Measurements from ENCODE around the gene AKAP13. TPM values are rescaled to one million over a fixed set of nuclear protein-coding genes. Genes with fewer than 3 reads are reported as not detected.
"Not testable (repeated sequence)": the region's sequence is repeated elsewhere in the genome, so short reads cannot be mapped to it uniquely, and the experiment has no call there.

AKAP13 gene
- total RNA-seq, 1 donor from 2014 or later: 149 TPM

DNA sequence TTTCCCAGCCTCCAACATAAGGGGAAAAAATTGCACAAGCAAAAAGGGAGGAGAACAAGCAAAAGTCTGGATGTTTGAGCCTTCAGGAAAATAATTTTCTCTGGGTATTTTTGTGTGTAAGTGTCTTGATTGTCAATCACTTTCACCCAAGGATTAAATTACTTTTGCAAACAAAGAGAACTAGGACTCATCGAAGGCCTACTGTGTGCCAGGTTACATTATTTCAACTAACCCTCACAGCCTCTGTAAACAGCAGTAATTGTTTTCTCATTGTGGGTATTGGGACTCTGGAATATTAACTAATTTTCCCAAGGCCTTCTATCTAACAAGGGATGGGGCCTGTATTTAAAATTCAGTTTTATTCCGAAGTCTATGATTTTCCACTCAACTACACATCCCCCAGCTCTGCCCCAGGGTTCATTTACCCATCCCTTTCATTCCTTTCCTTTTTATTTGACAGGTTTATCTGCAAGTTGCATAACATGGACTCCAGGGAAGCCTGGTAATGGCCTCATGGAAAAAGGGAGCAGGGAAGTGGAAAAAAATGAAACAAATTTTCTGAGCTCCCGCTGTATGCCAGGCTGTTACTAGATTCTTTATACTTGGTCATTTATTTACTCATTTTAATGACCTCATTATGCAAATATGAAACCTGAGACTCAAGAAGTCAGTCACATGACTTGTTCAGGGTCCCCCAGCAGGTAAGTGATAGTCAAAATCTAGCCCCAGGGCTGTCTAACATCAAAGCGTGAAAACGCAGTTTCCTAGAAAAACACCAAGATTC lies 32.9 kb upstream of the AKAP13 start:
- intact Hi-C loops (cut with micrococcal nuclease): not testable (repeated sequence)

DNA sequence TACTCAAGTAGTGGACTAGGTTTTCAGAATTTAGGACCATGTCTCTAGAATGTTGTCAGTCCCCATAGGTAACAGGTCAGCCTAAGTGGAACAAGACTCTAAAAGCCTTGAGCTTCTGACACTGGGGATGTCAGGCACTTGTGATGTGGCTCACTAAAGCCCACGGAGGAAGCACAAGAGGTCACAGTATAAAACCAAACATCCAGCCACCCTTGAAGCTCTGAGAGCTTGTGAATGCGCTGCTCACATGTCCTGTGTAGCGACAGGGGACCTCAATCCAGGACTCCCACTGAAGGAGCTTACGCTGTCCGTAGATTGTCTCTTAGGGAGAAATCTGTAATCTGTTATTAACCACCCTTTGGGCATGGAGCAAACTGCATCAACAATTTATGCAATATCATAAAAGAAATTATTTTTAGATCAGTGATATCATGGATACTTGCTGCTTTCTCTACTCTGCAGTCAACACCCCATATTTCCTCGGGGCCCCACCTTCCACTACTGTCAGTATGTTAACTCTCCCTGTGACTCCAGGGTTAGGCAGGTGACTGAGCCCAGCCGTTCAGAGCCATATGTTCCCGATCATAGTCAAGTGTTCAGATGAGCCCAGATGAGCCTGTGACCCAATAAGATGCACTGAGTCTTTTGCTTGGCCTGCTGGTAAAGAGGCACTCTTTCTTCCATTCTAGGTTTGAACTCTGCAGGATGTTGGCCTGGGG lies 32.2 kb upstream of the AKAP13 start:
- intact Hi-C loops (cut with micrococcal nuclease): not testable (repeated sequence)

DNA sequence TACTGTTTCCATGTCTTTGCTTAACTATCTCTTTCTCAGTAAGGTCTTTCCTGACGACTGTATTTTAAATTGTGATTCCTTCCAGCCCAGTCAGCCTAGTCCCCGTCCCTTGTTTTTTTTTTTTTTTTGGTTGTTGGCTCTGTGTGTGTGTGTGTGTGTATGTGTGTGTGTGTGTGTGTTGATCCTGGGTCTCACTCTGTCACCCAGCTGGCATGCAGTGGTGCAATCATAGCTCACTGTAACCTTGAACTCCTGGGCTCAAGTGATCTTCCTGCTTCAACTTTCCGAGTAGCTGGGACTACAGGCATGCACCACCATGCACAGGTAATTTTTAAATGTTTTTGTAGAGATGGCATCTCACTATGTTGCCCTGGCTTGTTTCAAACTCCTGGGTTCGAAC lies 31.3 kb upstream of the AKAP13 start:
- intact Hi-C loops (cut with micrococcal nuclease): not testable (repeated sequence)

DNA sequence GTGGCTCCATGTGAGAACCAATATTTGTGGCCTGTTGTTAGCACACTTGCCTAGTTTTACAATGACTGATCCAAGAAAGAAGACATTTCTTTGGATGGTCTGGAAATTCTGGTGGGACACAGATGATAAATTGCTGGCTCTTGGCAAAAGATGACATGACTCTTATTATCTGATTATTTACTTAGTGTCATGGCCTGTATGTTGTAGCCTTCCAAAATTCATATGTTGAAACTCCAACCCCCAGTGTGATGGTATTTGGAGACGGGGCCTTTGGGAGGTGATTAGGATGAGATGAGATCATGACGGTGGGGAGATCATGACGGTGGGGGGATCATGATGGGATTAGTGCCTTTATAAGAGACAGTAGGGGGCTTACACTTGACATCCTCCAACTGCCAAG lies 30.0 kb upstream of the AKAP13 start:
- intact Hi-C loops (cut with micrococcal nuclease): no loop called here

DNA sequence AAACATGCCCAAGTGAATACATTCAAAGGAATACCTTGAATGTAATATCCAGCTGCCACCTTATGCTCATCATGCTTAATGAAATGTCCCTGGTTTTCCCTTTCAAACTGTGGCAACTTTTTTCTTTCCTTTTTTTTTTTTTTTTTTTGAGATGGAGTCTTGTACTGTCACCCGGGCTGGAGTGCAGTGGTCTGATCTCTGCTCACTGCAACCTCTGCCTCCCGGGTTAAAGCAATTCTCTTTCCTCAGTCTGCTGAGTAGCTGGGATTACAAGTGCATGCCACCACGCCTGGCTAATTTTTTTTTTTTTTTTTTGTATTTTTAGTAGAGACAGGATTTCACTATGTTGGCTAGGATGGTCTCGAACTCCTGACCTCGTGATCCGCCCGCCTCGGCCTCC lies 28.9 kb upstream of the AKAP13 start:
- intact Hi-C loops (cut with micrococcal nuclease): not testable (repeated sequence)

DNA sequence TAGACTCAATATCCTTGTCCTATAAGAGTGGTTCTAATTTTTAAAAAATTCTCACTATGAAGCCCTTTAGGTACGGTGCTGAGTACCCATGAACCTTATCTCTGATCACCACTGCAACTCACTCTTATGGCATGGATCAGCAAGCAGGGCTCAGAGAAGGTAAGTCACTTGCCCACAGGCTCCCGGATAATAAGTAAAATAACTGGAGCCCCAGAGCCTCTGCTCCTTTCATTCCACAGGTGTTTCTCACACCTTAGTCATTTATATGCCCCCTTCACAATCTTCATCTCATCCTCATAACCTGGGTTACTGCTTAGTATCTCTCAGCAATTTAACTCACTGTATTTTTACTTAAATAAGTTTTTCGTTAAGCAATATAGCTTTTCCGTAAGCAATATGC lies 28.4 kb upstream of the AKAP13 start:
- intact Hi-C loops (cut with micrococcal nuclease): no loop called here

DNA sequence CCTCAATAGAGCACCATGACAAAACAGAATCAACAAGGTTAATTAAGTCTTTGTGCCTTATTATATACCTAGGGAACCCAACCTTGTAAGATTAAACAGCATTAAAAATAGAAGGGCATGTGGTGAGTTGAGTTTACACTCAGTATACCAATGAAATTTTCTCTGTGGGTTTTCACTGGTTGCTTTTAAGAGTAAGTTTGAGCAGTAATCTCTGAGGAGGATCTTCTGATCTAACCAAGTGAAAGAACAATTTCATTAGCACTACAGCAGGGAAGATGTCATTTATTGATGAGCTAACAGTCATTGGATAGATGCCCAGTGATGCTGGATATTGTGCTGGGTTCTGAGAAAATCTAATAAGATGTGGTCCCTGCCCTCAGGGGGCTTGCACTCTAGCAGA lies 26.9 kb upstream of the AKAP13 start:
- intact Hi-C loops (cut with micrococcal nuclease): no loop called here

DNA sequence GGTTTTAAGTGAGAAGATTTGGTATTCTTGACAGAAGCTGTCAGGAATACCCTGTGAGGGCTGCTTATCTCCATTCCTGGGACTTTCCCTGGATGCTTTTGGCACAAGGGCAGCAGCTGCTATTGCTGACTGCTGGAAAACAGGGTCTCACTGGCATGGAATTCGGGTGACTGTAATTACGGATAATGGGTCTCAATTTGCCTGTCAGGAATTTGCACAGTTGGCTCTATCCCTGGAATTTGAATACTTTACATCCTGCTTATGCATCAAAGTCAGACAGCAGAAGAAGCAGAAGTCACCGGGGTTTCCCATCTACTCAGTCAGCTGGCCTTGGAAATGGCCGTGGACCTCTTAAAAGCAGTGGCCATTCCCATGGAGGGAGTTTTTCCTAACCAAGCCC lies 25.9 kb upstream of the AKAP13 start:
- intact Hi-C loops (cut with micrococcal nuclease): no loop called here

DNA sequence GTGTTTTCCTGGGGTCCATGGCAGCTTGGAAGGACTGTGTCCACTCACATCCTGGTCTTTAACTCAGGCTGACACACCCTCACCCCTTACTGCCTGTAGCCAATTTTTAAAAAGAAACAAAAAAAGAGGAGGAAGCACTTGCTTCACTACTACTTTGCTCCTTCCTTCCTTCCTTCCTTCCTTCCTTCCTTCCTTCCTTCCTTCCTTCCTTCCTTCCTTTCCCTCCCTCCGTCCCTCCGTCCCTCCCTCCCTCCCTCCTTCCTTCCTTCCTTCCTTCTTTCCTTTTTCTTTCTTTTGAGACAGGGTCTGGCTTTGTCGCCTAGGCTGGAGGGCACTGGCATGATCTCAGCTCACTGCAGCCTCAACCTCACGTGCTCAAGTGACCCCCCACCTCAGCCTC lies 25.5 kb upstream of the AKAP13 start:
- intact Hi-C loops (cut with micrococcal nuclease): no loop called here

DNA sequence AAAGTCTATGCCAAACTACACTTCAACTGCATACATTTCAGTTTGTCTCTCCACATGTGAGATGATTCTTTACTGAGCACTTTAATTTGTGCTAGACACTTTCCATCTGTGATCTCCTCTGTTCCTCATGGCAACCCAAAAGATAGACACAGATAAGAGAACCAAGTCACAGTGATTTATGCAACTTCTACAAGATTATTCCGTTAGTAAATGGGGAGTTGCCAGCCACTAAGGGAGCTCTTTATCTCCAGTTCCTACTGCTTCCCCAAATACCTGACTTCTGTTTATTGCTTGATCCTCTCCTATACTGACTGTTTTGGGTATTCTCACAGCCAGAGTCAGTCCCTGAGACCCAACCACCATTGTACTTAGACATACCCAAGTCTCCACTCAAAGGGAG lies 24.1 kb upstream of the AKAP13 start:
- intact Hi-C loops (cut with micrococcal nuclease): no loop called here

DNA sequence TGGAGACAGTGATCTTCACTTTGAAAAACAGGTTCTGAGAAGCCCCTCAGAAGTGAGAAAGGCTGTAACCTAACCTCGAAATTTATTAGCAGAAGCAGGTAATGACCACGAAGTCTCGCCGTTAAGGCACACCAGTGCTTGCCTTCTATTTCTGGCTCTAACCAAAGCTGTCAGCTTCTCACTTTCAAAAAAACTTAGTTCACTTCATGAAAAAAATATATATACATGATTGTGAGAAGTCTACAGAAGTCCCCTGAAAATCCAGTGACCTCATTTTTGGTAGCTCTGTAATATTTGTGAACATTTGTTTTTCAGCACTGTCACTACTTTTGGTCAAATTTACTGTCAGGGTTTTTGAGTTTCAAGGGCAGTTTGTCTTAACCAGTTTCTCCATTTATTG lies 19.1 kb upstream of the AKAP13 start:
- intact Hi-C loops (cut with micrococcal nuclease): no loop called here

DNA sequence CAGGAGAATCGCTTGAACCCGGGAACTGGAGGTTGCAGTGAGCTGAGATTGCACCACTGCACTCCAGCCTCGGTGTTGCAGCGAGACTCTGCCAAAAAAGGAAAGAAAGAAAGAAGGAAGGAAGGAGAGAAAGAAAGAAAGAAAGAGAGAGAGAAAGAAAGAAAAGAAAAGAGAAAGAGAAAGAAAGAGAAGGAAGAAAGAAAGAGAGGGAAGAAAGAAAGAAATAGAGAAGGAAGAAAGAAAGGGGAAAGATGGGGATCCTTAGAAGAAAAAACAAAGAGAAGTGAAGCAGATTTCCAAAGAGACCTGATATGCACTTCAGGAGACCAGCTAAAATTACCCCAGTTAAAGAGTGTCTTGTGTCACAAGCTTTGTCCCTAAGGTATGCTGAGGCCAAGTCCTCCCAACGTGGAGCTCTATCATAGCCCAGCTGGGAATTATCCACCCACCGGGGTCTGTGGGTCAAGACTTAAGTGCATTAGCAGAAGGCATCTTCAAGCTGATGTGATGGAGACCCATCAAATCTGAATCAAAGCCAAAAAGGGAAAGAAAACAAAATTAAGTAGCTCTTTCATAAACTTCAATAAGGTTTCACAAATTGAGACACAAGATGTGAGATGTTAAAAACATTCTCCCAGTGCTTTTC lies 17.8 kb upstream of the AKAP13 start:
- intact Hi-C loops (cut with micrococcal nuclease): no loop called here

DNA sequence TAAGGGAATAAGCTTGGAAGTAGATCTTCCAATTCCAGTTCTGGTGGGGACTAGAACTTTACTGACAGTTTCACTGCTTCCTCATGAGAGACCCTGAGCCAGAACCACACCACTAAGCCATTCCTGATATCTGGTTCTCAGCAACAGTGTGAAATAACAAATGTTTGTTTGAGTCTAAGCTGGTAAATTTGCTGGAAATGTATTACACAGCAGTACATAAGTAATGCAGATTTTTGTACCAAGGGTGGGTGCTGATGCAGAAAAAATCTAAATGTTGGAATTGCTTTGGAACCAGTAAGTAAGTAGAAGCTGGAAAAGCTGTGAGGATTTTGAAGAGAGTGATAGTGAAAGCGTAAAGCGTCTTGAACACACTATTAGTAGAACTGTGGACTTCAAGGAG lies 14.4 kb upstream of the AKAP13 start:
- intact Hi-C loops (cut with micrococcal nuclease): no loop called here

DNA sequence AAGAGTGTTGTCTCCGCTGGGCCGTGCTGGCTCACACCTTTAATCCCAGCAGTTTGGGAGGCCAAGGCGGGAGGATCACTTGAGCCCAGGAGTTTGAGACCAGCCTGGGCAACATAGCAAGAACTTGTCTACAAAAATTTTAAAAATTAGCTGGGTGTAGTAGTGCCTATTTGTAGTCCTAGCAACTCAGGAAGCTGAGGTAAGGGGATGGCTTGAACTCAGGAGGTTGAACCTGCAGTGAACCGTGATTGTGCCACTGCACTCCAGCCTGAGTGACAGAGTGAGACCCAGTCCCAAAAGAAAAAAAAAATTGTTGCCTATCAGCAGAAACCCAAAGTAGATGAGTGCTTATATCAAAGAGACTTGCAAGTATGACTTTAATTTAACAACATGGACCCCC lies 12.7 kb upstream of the AKAP13 start:
- intact Hi-C loops (cut with micrococcal nuclease): no loop called here

DNA sequence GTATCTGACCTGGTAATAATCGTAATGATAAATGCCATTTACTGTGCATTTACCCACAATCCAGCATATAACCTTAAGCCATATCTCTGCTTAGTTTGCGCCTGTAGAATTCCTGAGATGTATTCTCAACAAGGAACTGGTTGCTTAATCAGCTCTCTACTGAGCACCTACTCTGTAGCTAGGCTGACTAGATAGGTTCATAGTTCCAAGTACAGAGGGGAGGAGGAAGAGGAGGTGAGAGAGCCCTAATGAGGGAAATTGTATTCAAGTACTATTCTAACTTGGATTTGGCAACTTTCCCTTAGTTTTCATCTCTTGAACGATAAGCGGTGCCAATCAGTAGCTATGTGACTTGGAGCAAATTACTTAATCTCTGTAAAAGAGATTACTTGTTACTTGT lies 5.6 kb upstream of the AKAP13 start:
- intact Hi-C loops (cut with micrococcal nuclease): no loop called here

DNA sequence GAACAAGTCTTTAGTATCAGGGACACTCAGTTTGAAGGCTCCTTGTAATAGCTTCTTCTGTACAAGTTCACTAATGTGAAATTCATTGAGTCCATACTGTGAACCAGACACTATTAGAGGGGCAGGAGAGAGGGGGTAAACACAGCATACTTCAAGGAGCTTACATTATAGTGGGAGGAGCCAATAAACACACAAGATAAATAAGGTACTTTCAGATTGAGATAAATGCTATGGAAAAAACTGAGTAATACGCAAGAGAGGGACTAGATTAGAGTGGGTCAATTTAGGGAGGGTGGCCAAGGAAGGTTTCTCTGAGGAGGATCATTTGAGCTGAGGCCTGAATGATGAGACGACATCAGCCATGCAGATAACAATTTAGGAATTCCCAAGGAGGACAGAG lies 3.1 kb upstream of the AKAP13 start:
- intact Hi-C loops (cut with micrococcal nuclease): no loop called here

DNA sequence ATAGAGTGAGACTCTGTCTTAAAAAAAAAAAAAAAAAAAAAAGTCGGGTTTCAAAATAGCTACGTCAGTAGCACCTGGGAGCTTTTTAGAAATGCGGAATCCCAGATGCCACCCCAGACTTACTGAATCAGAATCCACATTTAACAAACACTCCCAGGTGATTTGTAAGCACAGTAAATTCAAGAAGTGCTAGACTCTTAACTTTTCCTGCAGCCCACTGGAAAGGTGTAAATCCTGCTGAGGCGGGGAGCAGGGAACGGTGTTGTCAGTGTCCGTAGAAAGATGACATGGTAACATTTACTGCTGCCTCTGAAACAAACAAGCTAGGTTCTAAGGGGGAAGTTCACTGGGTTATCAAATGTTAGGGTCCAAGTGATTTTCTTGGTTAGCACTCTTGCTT lies 2.4 kb upstream of the AKAP13 start:
- intact Hi-C loops (cut with micrococcal nuclease): no loop called here

DNA sequence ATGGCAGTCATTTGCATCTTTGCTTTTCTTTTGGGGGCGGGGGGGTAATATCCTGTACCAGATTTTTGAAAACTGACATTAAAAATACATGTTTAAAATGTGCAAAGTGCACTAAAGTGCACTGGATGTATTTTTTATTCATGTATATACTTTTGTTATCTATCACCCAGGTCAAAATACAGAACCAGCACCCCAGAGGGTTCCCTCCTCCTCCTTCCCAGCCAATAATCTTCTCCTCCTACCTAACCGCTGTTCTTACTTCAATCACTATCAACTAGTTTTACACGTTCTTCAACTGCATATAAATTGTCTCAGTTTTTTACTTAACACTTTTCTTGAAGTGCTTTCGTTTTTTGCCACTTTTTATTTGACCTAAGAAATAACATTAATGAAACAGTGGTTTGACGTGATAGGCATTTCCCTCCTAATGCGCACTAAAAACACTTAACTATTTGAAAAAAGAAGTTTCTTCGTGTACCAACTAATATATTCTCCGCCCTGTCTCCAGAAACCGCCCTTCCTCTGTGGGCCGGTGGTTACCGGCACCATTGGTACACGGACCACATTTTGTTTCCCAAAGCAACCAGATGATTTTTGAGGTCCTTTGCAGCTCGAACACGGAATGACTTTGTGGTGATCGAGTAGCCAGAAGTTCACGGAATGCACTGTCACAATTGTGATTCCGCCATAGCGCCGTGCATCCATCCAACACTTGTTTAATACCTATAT lies 836 bp upstream of the AKAP13 start:
- intact Hi-C loops (cut with micrococcal nuclease): loop anchor here (1.0 to 10.0 kb wide), 7 partner anchors 29 to 398 kb away; partner anchors contain the start of gene PDE8A

DNA sequence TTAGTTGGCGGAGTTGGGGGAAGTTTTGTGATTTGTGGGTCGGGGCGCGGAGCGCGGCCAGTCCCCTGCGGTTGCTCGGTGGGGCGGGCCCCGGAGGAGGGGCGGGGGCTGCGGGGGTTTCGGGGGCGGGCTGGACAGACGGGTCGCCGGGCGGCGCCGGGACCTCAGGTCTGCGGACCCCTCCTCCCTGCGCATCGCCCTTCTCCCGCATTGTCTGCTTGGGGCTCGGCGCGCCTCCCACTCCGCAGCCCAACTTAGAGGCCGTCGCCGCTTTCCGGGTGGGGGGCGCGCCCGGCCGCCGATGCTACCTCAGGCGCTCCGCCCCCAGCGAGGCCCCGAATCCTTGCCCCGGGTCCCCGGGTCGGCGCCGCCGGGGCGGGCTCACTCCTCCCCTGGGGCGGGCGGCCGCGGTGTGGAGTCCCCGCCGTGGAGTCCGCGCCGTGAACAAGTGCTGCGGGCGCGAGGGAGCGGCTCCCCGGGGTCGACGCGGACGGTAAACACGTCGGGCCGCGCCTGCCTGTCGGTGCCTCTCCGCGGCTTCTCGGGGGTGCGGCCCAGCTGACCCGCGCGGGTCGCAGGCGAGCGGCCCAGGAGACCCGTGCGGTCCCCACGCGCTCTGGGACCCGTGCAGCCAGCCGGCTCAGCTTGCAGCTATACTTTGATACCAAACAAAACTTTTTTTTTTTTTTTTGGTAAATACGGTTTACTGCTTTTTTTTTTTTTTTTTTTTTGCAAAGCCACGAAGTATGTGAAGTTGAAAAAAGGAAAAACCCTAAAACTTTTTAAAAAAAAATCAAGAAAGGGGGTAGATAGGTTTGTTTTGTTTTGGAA lies 624 bp downstream of the AKAP13 start:
- intact Hi-C loops (cut with micrococcal nuclease): loop anchor here (1.0 to 10.0 kb wide), 7 partner anchors 27 to 400 kb away; partner anchors contain the start of gene PDE8A

DNA sequence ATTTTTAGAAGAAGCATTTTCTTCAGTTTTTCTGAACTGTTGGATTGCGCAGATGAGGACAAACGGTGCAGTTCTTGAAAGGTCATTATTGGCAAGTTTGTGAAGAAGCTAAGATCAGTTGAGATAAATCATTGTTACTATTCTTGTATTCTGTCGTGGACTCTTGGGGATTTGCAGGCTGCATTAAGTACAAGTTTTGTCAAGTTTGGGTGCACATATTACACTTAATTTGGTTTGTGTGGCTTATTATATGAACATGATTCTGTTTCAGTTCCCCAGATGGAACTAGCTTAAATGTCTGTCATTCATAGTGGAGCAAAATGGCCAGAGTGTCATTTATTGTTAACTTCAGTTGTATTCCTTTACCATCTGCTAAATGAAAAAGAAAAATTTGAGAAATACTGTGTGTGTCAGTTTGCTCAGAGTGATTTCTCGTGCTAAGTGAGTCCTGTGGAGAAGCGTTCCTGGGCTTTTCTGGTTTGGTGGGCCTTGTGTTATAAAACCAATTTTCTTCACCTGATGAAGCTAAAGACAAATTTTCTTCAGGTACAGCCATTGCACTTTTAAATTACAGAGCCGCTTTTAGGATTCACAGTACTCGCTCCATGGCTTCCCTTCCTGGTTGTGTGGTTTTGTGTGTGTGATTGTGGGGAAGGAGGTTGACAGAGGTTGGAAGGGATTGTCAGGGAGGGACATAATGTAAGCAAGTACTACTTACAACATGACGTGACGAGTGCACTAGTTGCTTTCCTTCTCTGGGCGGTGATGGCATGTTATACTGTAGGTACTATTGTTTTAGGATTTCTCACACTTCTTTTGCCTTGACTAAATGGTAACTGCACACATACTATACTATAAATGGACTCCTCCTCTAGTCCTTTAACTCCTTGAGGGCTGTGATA lies 1.7 kb downstream of the AKAP13 start:
- intact Hi-C loops (cut with micrococcal nuclease): loop anchor here (5.0 to 10.0 kb wide), 2 partner anchors 65 to 323 kb away; no protein-coding TSS in a partner anchor
